Amniotic epithelial cell (primary cell): Measurements from ENCODE around the gene EML3.
"Not testable (repeated sequence)": the region's sequence is repeated elsewhere in the genome, so short reads cannot be mapped to it uniquely, and the experiment has no call there.

Source experiments
- DNase-seq: peaks from one replicate; pipeline ENCODE4 v3.0.0-alpha.2; 2010; ENCODE audit warnings: low read depth

EML3 gene

DNA sequence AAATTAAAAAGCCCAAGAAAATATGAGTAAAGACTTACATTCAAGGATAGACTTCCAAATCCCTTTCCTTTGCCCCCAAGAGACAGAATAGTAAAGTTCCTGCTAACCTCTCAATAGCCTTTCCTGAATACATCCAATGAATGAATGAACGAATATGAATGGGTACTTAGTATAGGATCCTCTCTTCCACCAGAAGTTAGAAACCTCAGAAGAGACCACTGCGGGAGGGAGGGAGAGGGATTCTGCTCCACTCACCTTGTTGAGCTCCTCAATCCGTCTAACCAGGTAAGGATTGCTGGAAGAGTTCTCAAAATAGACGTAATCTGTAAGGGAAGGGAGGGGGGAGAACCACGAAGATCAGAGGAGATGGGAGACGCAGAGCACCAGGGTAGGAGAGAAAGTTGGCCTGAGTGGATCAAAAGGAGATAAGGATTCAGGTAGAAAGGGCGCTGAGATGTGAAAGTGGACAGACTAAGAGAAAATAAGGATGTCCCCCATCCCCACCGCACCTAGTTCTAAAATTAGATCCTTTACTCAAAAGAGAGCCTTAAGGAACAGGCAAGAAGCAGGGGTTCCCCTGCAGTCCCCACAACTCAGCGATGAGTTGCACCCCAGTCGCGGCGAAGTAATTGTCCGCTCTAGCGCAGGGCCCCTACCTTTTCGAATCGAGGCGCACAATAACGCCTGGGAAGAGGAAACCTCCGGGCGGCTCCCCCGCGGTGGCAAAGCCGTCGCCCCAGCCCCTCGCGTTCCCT, 12.0 kb downstream of the EML3 start:
- no peak for DNase-seq

DNA sequence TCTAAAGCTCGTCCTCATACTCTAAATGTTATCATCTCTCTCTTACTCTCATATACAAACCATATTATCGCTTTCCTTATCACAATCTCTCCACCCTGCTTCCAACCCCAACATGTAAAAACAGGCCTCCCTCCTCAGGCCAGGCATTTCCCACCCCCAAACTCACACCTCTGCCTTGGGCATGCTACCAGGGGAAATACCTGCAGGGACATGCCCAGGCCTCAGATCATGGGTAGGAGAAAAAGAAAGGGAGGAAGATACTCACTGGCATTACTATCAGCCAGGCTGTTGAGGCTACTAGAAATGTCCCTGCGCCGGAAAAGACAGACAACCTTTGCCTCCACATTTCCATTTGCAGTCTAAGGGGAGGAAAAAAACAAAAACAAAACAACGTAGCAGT, 12.7 kb downstream of the EML3 start:
- no peak for DNase-seq

DNA sequence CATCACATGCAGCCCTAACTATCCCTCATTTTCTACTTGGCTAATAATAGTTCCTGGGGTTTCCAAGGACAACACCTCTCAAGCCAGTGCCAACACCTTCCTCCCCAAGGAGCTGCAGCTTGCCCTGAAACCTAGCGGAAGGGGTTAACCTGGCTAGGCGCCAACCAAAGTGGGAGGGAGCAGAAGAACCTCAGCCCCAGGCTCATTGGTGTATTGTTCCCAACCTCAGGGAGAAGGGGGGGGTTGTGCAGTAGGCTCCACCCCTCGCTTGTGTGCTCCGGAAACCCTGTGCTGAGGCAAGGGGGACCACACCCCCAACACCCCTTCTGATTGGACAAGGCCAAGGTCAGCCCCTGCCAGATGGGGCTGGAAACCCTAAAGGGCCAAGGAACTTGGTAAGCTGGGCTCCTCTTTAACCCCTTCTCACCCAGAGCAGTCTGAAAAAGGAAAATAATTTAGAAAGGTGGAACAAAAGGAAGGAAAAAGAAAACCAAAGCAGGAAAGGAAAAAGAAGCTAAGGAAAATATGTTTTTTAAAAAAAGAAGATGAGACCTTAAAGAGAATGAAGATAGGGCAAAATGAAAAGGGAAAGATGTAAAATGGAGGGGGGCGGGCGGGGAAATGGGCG, 13.4 kb downstream of the EML3 start:
- DNase-seq, result peak; percentile 99

DNA sequence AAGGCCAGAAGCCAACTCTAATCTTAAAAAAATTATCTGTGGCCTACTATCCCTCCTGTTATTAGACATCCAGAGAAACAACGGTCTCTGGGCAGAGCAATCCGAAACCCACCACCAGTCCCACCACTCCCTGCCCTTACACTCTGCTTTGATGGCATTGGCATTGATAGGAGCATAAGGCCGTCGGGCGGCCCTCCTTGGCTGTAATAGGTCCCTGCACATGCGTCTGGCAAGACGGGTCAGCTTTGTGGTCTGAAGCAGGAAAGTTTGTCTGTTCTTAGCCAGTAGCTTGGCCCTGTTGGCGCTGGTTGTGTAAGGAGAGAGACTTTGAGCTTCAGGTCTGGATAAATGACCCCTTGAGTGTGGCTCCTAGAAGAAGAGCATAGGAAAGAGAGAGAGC, 17.5 kb downstream of the EML3 start:
- no peak for DNase-seq

DNA sequence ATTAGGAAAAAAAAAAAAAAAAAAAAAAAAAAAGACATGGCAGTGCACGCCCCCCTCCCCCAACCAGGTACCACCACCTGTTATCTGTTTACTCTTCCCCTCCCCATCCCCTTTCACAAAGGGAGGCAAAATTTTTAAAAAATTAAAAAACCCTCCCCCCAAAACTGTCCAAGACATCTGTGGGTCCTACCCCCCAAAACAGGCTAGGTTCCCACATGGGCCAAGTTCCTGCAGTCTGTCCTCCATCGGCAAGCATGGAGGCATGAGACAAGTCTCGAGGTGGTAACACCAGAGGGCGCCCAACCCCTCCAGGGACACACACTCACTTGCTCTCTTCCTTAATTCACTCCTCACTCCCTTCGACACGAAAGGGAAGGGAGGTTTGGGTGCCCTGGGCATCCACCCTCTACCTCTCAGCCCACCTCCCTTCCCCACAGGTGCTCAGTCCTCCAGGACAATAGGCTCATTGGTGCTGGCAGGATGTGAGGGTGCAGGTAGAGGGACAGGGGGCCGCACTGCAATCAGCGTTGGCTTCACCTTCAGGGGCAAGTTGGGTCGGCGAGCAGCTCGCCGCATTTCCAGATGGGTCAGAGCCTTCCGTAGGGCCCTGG, 19.0 kb downstream of the EML3 start:
- peak; percentile 76 for DNase-seq

DNA sequence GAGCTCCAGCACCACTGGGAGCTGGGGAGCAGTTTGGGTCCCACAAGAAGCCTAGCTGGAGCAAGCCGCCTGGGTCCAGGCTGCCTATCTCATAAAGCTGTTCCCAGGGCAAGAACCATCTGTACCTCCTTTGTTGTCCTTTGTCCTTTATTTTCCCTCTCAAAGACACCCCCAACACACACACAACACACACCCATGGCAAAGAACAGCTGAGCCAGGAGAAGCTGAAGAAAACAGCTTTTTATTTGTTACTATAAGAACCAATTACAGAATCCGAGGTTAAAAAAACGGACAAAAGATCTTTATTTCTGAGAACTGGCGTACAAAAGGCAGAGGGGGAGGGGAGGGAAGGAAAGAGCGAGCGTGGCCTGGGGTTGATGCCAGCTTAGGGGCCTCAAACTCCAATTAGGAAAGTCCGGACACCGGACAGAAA, 19.6 kb downstream of the EML3 start:
- no peak for DNase-seq

DNA sequence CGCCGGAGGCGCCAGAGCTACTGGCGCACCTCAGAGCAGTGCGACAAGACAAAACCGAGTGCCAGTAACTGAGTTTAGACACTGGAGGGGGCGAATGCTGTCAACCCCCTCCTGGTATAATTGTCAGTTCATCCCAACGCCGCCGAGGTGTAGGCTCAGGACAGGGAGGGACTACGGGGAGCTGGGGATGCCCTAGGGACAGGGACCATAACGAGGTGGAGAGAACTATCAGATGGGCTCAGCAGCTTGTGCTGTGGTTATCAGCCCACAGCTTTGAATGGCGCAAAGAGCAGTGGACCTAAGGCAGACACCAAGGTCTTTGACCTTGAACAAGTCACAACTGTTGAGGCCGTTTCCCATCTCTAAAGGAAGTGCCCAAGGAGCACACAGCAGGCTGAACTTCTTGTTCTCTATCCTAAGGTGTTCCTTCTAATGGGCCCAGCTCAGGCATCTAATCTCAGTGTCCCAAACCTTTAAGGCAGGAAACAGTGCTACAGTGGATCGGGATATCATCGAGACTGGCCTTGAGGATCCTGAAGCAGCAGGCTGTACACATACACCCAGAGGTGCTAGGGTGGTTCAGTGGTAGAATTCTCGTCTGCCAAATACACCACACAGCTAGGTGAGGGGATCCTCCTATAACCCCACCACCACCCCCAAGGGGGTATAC, 20.3 kb downstream of the EML3 start:
- DNase-seq, result no peak

DNA sequence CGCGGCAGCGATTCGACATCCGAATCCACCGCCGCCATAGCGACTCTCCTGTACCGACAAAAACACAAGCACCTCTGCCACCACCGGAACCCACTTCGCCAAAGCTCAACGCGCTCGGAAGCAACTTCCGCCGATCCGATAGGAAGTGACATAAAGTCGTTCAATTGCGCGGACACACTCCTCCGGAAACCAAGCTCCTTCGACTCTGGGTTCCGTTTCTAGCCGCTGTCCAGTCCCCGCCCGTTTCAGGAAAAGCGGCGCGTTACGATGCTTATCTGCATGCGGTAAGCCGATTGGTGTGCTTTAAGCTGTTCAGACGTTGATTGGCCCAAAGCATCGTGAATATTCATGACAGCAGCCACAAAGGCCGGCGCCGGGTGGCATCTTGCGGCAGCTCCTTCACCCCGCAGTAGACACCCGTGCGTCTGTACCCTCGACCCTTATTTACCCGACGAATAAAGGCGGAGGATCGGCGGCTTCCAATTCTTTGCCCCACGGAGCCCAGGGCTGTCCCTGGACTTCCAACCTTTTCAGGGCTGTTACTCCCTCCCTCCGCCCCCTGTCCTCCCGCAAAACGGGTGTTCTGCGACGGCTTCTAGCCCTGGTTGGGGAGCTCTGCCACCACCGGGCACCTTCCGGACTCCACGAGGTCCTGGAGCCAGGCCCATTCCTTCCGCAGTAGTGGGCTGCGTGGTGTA, 21.0 kb downstream of the EML3 start, which contains the start of gene TUT1:
Gene TUT1, minus strand, starts transcription at position 76 of the 698 bp plus-strand sequence. Its CDS starts 38 bp downstream, at position 38.
- peak; percentile 99 for DNase-seq

DNA sequence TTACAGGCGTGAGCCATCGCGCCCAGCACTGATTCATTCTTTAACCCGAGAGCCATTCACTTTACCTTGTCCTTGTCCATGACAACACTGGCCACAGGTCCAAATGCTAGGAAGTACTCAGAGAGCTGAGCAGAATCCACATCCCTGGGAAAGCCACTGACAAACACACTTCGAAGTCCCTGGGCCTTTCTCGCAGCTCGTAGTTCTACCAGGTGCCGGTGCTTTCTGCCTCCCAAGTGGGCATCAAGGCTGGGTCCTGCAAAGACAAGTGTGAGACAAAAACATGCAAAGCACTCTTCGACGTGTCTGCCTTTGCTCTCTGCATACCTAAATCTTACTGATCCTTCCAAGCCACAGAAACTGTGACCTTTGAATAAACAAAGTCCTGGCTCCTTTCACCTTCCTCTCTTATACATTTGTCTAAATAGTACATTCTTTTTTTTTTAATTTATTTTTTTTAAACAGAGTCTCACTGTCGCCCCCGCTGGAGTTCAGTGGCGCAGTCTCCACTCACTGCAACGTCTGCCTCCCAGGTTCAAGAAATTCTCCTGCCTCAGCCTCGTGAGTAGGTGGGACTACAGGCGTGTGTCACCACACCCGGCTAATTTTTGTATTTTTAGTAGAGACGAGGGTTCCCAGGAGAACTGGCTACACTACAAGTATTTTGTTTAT, 23.5 kb downstream of the EML3 start:
- DNase-seq, result no peak

DNA sequence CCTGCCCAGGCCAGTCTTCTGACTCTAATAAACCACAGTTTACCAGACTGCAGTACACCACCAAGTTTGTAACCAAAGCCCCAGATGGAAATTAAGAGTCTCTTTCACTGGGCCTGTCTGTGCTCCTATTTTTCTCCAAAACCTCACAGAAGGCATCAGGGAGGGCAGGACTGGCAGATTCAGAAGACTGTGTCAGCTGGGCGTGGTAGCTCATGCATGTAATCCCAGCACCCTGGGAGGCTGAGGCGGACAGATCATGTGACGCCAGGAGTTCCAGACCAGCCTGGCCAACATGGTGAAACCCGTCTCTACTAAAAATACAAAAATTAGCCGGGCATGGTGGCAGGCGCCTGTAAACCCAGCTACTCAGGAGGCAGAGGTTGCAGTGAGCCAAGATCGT, 27.2 kb downstream of the EML3 start:
- DNase-seq, result not testable (repeated sequence)

DNA sequence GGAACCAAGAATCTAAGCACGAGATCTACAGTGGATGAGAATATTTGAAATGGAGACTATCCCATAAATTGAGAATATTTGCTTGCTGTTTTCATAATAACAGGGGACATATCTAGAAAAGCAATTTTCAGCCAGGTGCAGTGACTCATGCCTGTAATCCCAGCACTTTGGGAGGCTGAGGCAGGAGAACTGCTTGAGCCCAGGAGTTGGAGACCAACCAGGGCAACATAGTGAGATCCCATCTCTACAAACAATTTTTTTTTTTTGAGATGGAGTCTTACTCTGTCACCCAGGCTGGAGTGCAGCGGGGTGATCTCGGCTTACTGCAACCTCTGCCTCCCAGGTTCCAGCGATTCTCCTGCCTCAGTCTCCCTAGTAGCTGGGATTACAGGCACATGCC, 30.8 kb downstream of the EML3 start:
- not testable (repeated sequence) for DNase-seq

DNA sequence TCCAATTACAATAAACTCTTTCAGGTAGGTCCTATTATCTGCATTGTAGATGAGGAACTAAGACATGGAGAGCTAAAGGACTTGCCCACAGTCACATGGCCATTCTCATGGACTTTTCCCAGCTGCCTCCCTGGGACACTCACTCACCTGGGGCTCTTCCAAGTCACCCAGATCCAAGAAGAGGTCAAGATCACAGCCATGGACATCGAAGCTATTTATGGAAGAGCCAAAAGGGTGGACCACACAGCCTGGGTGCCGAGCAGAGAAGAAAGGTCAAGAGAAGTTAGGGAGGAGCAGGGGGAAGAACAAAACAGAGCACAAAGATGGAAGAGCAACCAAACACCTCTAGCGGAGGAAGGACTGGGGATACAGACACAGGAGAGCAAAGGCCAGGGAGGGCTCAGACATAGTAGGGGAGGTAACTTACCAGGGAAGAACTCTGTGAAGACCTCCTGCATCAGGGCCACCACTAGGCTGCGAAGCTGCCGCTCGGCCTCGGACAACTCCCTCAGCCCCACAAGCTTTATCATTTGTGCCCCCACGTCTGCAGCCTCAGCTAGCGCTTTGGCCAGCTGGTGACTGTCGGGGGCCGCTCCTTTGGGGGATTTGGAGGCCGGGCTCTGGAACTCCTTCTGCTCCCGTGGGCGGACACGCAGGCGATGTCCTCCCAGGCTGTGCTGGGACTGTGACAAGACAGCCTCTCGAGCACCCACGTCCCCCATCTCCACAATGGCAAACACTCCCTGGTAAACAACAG, 31.4 kb downstream of the EML3 start:
- DNase-seq, result no peak

DNA sequence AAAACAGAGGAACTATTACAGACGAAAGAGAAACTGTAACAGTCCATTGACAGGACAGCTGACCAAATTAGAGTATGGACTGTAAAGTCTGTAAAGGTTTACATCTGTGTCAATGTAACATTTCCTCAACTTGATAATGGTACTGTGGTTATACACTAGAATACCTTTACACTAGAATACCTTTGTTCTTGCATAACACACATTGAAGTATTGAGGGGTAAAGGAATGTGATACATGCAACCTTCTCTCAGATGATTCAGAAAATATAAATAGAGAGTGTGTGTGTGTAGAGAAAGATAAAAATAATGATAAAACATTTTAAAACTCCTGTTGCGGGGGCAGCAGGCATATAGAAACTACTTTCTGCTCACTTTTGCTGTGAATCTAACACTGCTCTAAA, 33.3 kb downstream of the EML3 start:
- DNase-seq, result no peak

DNA sequence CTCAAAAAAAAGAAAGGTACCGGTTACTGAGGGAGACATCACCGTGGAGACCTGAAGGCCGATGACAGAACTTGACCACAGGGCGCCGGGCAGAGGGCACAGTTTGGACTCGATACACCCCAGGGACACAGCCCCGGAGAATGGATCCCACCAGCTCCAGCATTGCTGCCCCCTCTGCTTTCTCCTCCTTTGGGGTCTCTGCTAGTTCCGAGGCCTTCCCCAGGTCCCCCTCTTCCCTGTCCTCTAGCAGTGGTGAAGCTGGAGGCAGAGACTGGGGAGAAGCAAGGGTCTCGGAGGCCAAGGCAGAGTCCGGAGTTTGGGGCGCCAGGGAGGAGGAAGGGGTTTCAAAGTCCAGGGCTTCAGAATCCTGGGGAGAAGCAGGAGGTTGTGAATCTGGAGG, 34.0 kb downstream of the EML3 start:
- DNase-seq, result no peak

DNA sequence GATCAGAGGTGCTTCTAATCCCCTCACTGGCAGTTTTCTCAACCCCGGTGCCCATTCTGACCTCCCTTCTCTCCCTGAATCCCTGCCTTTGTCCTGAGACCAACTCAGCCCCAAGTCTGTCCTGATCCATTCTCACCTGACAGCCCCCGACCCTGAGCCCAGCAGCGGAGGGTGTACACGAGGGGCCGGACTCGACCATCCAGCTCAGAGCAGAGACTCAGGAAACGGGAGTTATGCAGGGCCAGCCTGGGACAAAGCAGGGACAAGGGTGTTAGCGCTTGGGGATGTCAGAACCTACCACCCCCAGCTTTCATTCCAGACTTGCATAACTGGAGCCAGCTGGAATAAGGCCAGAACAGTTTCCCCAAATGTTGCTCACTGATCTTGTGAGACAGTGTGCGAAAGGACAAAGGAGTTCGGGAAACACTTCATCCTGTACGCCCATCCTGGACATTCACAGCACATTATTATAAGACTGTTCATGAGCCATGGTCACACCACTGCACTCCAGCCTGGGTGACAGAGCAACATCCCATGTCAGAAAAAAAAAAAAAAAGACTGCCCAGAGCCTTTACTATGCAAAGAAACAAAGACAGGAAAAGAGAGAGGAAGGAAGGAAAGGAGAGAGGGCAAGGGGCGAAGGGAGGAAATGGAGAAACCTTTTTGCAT, 35.4 kb downstream of the EML3 start:
- no peak for DNase-seq

DNA sequence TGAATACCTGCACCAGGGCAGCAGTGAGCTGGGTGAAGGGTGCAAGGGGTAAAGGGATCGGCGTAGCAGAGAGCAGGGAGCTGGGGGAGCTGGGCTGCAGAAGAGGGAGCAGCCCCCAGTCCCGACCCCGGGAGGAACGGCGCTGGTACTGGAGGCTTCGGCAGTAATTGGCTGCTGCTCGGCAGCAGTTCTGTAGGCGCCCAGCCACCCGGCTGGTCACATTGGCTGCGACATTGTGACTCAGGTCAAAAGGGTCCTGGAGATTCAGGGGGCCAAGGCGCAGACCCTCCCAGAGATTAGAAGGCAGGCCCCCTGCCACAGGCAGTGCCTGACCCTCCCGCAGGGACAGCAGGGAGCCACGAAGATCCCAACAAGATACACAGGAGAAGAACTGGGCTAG, 36.7 kb downstream of the EML3 start:
- no peak for DNase-seq

DNA sequence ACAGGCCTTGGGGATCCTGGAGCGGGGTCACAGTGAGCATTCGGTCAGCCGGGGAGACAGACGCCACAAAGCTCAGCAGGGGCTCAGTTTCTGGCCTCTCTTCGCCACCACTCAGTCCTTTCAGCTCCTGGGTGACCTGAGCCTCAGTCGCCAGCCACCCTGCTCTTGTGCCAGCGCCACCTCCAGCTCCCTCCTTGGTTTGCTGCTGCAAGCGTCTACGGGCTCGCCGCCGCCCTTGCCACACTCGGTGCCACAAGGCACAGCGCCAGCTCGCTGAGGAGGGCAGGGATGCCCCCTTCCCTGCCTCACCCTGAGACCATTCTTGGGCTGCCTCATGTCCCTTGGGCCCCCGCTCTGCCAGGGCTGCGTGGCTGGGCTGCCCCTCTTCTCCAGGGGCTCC, 37.4 kb downstream of the EML3 start:
- no peak for DNase-seq

DNA sequence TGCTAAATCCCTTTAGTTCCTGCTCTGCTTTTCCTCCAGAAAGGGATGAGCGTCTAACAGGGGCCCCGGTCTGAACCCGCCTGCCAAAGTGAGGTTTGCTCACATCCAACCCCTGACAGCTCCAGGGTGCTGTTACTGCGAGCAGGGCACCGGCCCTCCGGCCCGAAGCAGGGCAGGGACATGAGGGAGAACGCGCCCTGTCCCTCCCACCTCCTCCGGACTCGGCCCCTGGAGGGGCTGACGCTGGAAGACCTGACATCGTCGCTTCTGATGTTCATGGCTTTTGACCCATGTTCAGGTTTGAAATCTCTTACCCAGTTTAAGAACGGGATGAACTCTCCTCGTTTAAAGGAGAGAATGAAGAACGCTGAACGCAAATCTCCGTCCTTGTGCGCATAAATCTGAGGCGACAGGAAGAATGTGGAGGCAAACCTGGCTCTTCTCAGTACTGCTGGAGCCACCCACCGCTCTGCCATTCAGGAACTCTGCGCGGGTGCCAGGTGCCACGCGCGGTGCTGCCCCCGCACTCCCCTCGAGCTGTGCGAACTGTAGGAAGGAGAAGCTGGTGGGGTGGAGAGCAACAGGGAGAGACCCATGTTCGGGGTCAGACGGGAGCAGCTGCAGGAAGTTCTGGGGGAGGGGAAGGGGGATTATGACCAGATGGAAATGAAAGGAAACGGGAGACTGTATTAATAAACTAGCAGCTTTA, 38.1 kb downstream of the EML3 start:
- peak; percentile 56 for DNase-seq

DNA sequence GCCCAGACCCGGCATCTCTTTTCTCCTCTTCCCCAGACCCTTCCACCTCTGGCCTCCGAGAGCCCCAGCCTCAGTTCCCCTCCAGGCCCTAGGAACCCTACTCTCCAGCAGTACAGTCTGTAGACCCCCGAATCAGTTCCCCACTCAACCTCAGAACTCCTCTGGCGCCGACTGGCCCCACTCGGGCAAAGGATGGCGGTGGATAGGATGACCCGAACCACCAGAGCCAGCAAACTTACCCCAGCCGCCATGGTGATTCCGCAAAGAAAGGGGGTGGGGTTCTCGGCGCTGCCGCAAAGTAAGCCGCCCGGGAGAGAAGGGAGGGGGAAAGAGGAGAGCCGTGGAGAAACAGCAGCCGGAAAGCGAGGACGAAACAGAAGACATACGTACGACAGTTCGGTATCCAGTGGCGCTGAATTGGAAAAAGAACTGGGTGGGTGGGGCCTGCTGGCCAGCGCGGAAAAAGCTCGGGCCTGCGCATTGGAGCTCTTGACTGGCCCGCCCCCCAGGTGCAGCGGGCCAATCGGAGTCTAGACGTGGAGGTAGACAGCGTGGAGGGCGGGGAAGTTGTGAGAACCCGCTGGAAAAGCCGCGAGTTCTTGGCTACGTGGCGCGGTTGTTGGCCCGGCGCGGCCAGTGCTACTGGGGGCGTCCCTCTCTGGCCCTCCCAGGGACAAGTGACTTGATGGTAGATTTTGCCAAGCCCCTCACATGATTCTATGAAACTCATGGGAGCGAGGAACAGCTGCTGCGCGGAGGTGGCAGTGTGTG, 38.8 kb downstream of the EML3 start, which contains the start of gene EEF1G:
Gene EEF1G, minus strand, starts transcription at position 300 of the 771 bp plus-strand sequence. Its CDS starts 49 bp downstream, at position 251.
- DNase-seq, result peak; percentile 100
